HG03342 (cell line): ENCODE data around the gene PDZD7.

Experiments
- ATAC-seq: cut with Tn5 transposase; IDR thresholded peaks from one replicate; pipeline ENCODE4 v1.9.1; 2021; ENCODE audit warnings: mild to moderate bottlenecking, moderate library complexity; ENCODE audit not compliant: unreplicated experiment

The PDZD7 gene

GRCh38 chr10:101061624-101062231, 30.8 kb upstream of the PDZD7 start, which contains the start of gene KAZALD1:
Gene KAZALD1, plus strand, starts transcription at chr10:101061989. Its CDS starts 604 bp downstream, at chr10:101062593.
- no peak for ATAC-seq

GRCh38 chr10:101060951-101061623, 30.2 kb upstream of the PDZD7 start:
- ATAC-seq, result peak; percentile 59

GRCh38 chr10:101060036-101060950, 29.4 kb upstream of the PDZD7 start:
- peak; percentile 32 for ATAC-seq

- ATAC-seq, result no peak
Measured at GRCh38 chr10:101056365-101057151, 25.6 kb upstream of the PDZD7 start.

- ATAC-seq, result no peak
Measured at GRCh38 chr10:101055411-101055810, 24.5 kb upstream of the PDZD7 start.

GRCh38 chr10:101054876-101055275, 23.9 kb upstream of the PDZD7 start:
- ATAC-seq, result no peak

GRCh38 chr10:101054351-101054750, 23.4 kb upstream of the PDZD7 start:
- ATAC-seq, result no peak

- ATAC-seq, result no peak
Measured at GRCh38 chr10:101053516-101053915, 22.6 kb upstream of the PDZD7 start.

GRCh38 chr10:101052285-101052684, 21.4 kb upstream of the PDZD7 start:
- ATAC-seq, result no peak

GRCh38 chr10:101050208-101051069, 19.5 kb upstream of the PDZD7 start:
- peak; percentile 65 for ATAC-seq

GRCh38 chr10:101047961-101048892, 17.3 kb upstream of the PDZD7 start:
- ATAC-seq, result no peak

- ATAC-seq, result no peak
Measured at GRCh38 chr10:101047268-101047667, 16.3 kb upstream of the PDZD7 start.

- ATAC-seq, result no peak
Measured at GRCh38 chr10:101046332-101047238, 15.7 kb upstream of the PDZD7 start.

- no peak for ATAC-seq
Measured at GRCh38 chr10:101044117-101044516, 13.2 kb upstream of the PDZD7 start.

- no peak for ATAC-seq
Measured at GRCh38 chr10:101043363-101043707, 12.4 kb upstream of the PDZD7 start.

- peak; percentile 94 for ATAC-seq
Measured at GRCh38 chr10:101042667-101043362, 11.9 kb upstream of the PDZD7 start.

- ATAC-seq, result no peak
Measured at GRCh38 chr10:101042118-101042517, 11.2 kb upstream of the PDZD7 start.
